H1 (cell line): ENCODE data around the gene UNC13D. TPM values are rescaled to one million over a fixed set of nuclear protein-coding genes. Genes with fewer than 3 reads are reported as not detected.

Source experiments
- CTCF ChIA-PET: fragments of 300-600 bp; sonication (Branson Sonifier 250); formaldehyde crosslinking; loops from one replicate; lab custom pipeline; 2021; ENCODE audit not compliant: partially characterized antibody; lab: Charles Lee
- POLR2A ChIA-PET: fragments of 300-600 bp; sonication (Branson Sonifier 250); formaldehyde crosslinking; loops from one replicate; lab custom pipeline; 2021; ENCODE audit warnings: inconsistent platforms; ENCODE audit not compliant: partially characterized antibody; lab: Charles Lee
- DNase-seq, 2 experiments: peaks; one replicate each; pipeline versions ENCODE4 v3.0.0 to v3.0.0-alpha.2; 2010 to 2022; ENCODE audit warnings: low spot score in 2 of 2, low read depth in 1 of 2, mixed read lengths in 1 of 2
- FAIRE-seq: peaks from 2 replicates; lab custom pipeline; 2011; peaks lifted over from hg19 to GRCh38; lab: Jason Lieb, UNC
- H2AFZ ChIP-seq: 2 replicates; pipeline ENCODE4 v1.8.1; 2012; ENCODE audit warnings: low read length, inconsistent platforms
- H2AK5ac ChIP-seq: 2 replicates; pipeline ENCODE4 v1.6.1; 2013; ENCODE audit warnings: low read depth, low read length
- H2BK120ac ChIP-seq: replicated peaks from 2 replicates; pipeline ENCODE3; 2013; ENCODE audit warnings: low read depth, low read length, inconsistent platforms
- H2BK12ac ChIP-seq: 2 replicates; pipeline ENCODE4 v1.6.1; 2013; ENCODE audit warnings: low read depth, low read length
- H2BK15ac ChIP-seq: 2 replicates; pipeline ENCODE4 v1.6.1; 2013; ENCODE audit warnings: low read length
- H2BK20ac ChIP-seq: 2 replicates; pipeline ENCODE4 v1.6.1; 2013; ENCODE audit warnings: low read length
- H2BK5ac ChIP-seq: 2 replicates; pipeline ENCODE4 v1.6.1; 2013; ENCODE audit warnings: low read depth, low read length
- H3K14ac ChIP-seq: 2 replicates; pipeline ENCODE4 v1.6.1; 2013; ENCODE audit warnings: inconsistent platforms; ENCODE audit not compliant: insufficient read length
- H3K18ac ChIP-seq: 2 replicates; pipeline ENCODE4 v1.6.1; 2013; ENCODE audit warnings: low read length; ENCODE audit errors: extremely low read depth
- H3K23ac ChIP-seq: 2 replicates; pipeline ENCODE4 v1.6.1; 2013; ENCODE audit warnings: inconsistent platforms; ENCODE audit not compliant: insufficient read length
- H3K23me2 ChIP-seq: 2 replicates; pipeline ENCODE4 v1.6.1; 2013; ENCODE audit warnings: low read depth, low read length
- H3K27ac ChIP-seq: 2 replicates; pipeline ENCODE4 v1.6.1; 2011; ENCODE audit warnings: low read depth, low read length, inconsistent platforms
- H3K27me3 ChIP-seq, 4 experiments: replicated peaks in 1 of 4; 1 replicate in 1 of 4; 2 replicates in 3 of 4; pipeline versions ENCODE4 v1.6.1 to v1.8.1; 2011 to 2013; ENCODE audit warnings: low read length in 3 of 4, mild to moderate bottlenecking in 3 of 4, inconsistent platforms in 2 of 4, mixed read lengths in 2 of 4, moderate library complexity in 1 of 4; ENCODE audit not compliant: control insufficient read depth in 3 of 4, insufficient read depth in 3 of 4; ENCODE audit errors: extremely low read depth in 1 of 4
- H3K36me3 ChIP-seq, 4 experiments: 2 replicates each; pipeline versions ENCODE4 v1.6.1 to v1.8.1; 2011 to 2013; ENCODE audit warnings: mild to moderate bottlenecking in 4 of 4, low read length in 3 of 4, moderate library complexity in 2 of 4, control low read depth in 1 of 4, inconsistent platforms in 1 of 4; ENCODE audit not compliant: insufficient read depth in 4 of 4, control insufficient read depth in 2 of 4
- H3K4ac ChIP-seq: replicated peaks from 2 replicates; pipeline ENCODE3; 2013; ENCODE audit warnings: low read length, low read depth, mixed read lengths, inconsistent platforms; ENCODE audit not compliant: insufficient read length
- H3K4me1 ChIP-seq, 4 experiments: replicated peaks in 1 of 4; 1 replicate in 1 of 4; 2 replicates in 3 of 4; pipeline versions ENCODE4 v1.6.1 to v1.8.1; 2011 to 2013; ENCODE audit warnings: low read length in 3 of 4, inconsistent platforms in 2 of 4, mixed read lengths in 1 of 4; ENCODE audit not compliant: insufficient read depth in 4 of 4, control insufficient read depth in 3 of 4
- H3K4me2 ChIP-seq, 2 experiments: 2 replicates each; pipeline versions ENCODE4 v1.6.1 to v1.8.1; 2011 to 2013; ENCODE audit warnings: low read depth in 2 of 2, low read length in 2 of 2, control low read depth in 1 of 2, inconsistent platforms in 1 of 2, mild to moderate bottlenecking in 1 of 2; ENCODE audit not compliant: insufficient read depth in 1 of 2
- H3K4me3 ChIP-seq, 4 experiments: fragments of 200-600, 300-600 bp in 1 of 4; sonication (generic), shearing (Covaris generic), sonication (Bioruptor Twin) in 1 of 4; 2 replicates each; pipeline versions ENCODE4 v1.5.1 to v1.8.1; 2011 to 2016; ENCODE audit warnings: low read length in 4 of 4, low read depth in 3 of 4, control low read depth in 2 of 4, inconsistent platforms in 2 of 4, mild to moderate bottlenecking in 2 of 4, mixed read lengths in 1 of 4, moderate library complexity in 1 of 4; ENCODE audit not compliant: insufficient read depth in 2 of 4; ENCODE audit errors: extremely low read depth in 1 of 4
- H3K56ac ChIP-seq: replicated peaks from 2 replicates; pipeline ENCODE3; 2013; ENCODE audit warnings: low read depth, mild to moderate bottlenecking, mixed read lengths, low read length, inconsistent platforms; ENCODE audit not compliant: insufficient read length
- H3K79me1 ChIP-seq: 2 replicates; pipeline ENCODE4 v1.6.1; 2013; ENCODE audit warnings: low read depth, low read length, control low read depth
- H3K79me2 ChIP-seq, 2 experiments: 2 replicates each; pipeline versions ENCODE4 v1.6.1 to v1.8.1; 2012 to 2013; ENCODE audit warnings: low read length in 2 of 2, mild to moderate bottlenecking in 2 of 2, inconsistent platforms in 1 of 2; ENCODE audit not compliant: insufficient read depth in 2 of 2, control insufficient read depth in 1 of 2
- H3K9ac ChIP-seq, 4 experiments: replicated peaks in 1 of 4; 1 replicate in 1 of 4; 2 replicates in 3 of 4; pipeline versions ENCODE4 v1.6.1 to v1.8.1; 2011 to 2013; ENCODE audit warnings: low read depth in 3 of 4, low read length in 3 of 4, control low read depth in 2 of 4, mild to moderate bottlenecking in 2 of 4, moderate library complexity in 2 of 4, inconsistent platforms in 1 of 4; ENCODE audit errors: extremely low read depth in 1 of 4
- H3K9me3 ChIP-seq, 2 experiments: 2 replicates each; pipeline versions ENCODE4 v1.6.1 to v1.8.1; 2012 to 2013; ENCODE audit warnings: mild to moderate bottlenecking in 2 of 2, moderate library complexity in 2 of 2, control low read depth in 1 of 2, inconsistent platforms in 1 of 2, low read depth in 1 of 2, low read length in 1 of 2, mixed read lengths in 1 of 2; ENCODE audit not compliant: insufficient read depth in 2 of 2
- H4K20me1 ChIP-seq, 2 experiments: replicated peaks in 1 of 2; 2 replicates each; pipeline versions ENCODE3 to v1.8.1; 2011 to 2013; ENCODE audit warnings: inconsistent platforms in 2 of 2, low read length in 2 of 2, mild to moderate bottlenecking in 1 of 2; ENCODE audit not compliant: insufficient read depth in 2 of 2, control insufficient read depth in 1 of 2
- H4K5ac ChIP-seq: 2 replicates; pipeline ENCODE4 v1.6.1; 2013; ENCODE audit warnings: low read length, low read depth, mixed read lengths, inconsistent platforms; ENCODE audit not compliant: insufficient read length
- H4K8ac ChIP-seq: 2 replicates; pipeline ENCODE4 v1.8.0; 2013; ENCODE audit warnings: mild to moderate bottlenecking, moderate library complexity, low read length, inconsistent platforms; ENCODE audit not compliant: insufficient read depth; ENCODE audit errors: extremely low read depth
- H4K91ac ChIP-seq: replicated peaks from 2 replicates; pipeline ENCODE3; 2013; ENCODE audit warnings: low read length, mixed read lengths, inconsistent platforms; ENCODE audit not compliant: insufficient read length
- CEBPB ChIP-seq: IDR thresholded peaks from 2 replicates; pipeline ENCODE4 v1.6.1; 2012; ENCODE audit warnings: low read depth, low read length
- HDAC2 ChIP-seq, 2 experiments: fragments of 300-600 bp in 1 of 2; sonication (generic) in 1 of 2; IDR thresholded peaks; 2 replicates each; pipeline ENCODE4 v1.6.1; 2011 to 2012; ENCODE audit warnings: low read depth in 2 of 2, low read length in 2 of 2, mild to moderate bottlenecking in 2 of 2, moderate library complexity in 2 of 2, borderline replicate concordance in 1 of 2, inconsistent platforms in 1 of 2
- MAX ChIP-seq: IDR thresholded peaks from 2 replicates; pipeline ENCODE4 v1.6.1; 2012; ENCODE audit warnings: inconsistent platforms
- NANOG ChIP-seq: IDR thresholded peaks from 2 replicates; pipeline ENCODE4 v1.6.1; 2011; ENCODE audit warnings: low read length, low read depth, mild to moderate bottlenecking, inconsistent platforms; ENCODE audit not compliant: insufficient read depth, poor library complexity, severe bottlenecking
- POLR2A ChIP-seq, 2 experiments: IDR thresholded peaks; 1 replicate in 1 of 2; 2 replicates in 1 of 2; pipeline ENCODE4 v1.6.1; 2011; ENCODE audit warnings: low read depth in 2 of 2, low read length in 2 of 2, mild to moderate bottlenecking in 2 of 2; ENCODE audit errors: control extremely low read depth in 1 of 2
- RBBP5 ChIP-seq: IDR thresholded peaks from 2 replicates; pipeline ENCODE4 v1.7.1; 2012; ENCODE audit warnings: low read depth, mild to moderate bottlenecking, inconsistent platforms, low read length, moderate library complexity, borderline replicate concordance
- SAP30 ChIP-seq: fragments of 300-600 bp; sonication (generic); IDR thresholded peaks from 2 replicates; pipeline ENCODE4 v1.7.1; 2012; ENCODE audit warnings: low read length, moderate library complexity, mild to moderate bottlenecking, inconsistent platforms; ENCODE audit not compliant: insufficient read depth, insufficient replicate concordance
- SIN3A ChIP-seq, 2 experiments: IDR thresholded peaks in 1 of 2; conservative IDR thresholded peaks in 1 of 2; 2 replicates each; pipeline ENCODE4 v1.6.1; 2011 to 2012; ENCODE audit warnings: low read length in 2 of 2, improper control_type of control experiment in 1 of 2, low read depth in 1 of 2, mild to moderate bottlenecking in 1 of 2
- SP2 ChIP-seq: IDR thresholded peaks from 2 replicates; pipeline ENCODE4 v1.6.1; 2012; ENCODE audit warnings: mild to moderate bottlenecking, low read length, inconsistent platforms
- TBP ChIP-seq: IDR thresholded peaks from 2 replicates; pipeline ENCODE4 v1.6.1; 2011; ENCODE audit warnings: low read depth, low read length, improper control_type of control experiment
- WGBS, 2 experiments: shearing (Covaris generic) in 1 of 2; methylation state at CpG; one replicate each; pipeline versions ENCODE4 v1.1.6 to v1.1.7; 2013 to 2015; ENCODE audit warnings: low lambda C conversion rate in 2 of 2, mixed read lengths in 2 of 2, inconsistent platforms in 1 of 2, low coverage in 1 of 2, missing lambda C conversion rate in 1 of 2; ENCODE audit not compliant: insufficient replicate concordance in 2 of 2, insufficient coverage in 1 of 2, insufficient read length in 1 of 2; ENCODE audit errors: extremely low coverage in 1 of 2, missing lambda C conversion rate in 1 of 2; 5-methylcytosine and 5-hydroxymethylcytosine counted together
- polyA plus RNA-seq, 7 experiments: library from polyadenylated mRNA; depleted of rRNA in 3 of 7; stranded (reverse) in 5 of 7; unstranded in 2 of 7; fragments of >200 nt in 5 of 7; fragments of 200-250 nt in 2 of 7; gene quantifications; 1 replicate in 5 of 7; 2 replicates in 1 of 7; 4 replicates in 1 of 7; pipeline versions ENCODE4 v1.2.1 to v1.2.3, GENCODE V29; 2011 to 2013; ENCODE audit warnings: missing spikeins in 2 of 7, mixed read lengths in 2 of 7
- total RNA-seq: library from RNA; stranded (reverse); fragmentation: NEBNext Ultra II Directional; extraction: Animal tissue kit (Norgen Biotek cat#: 25700); gene quantifications from 2 replicates; pipeline ENCODE4 v1.2.1, GENCODE V29; 2021

The UNC13D gene
- total and polyA plus RNA-seq, 2 of the 8 experiments (the other 6 are each of a cell fraction or from before 2014, with no cell fraction given): 3.6 to 8.4 TPM

- H2BK120ac ChIP-seq: no peak overlapping the region
- H3K79me2 ChIP-seq: no peaks in the 10 kb centered on the region
- H3K14ac ChIP-seq: no peak overlapping the region
- no peak overlapping the region; the same call in 1 of the 2 replicates for H4K8ac ChIP-seq
- H3K18ac ChIP-seq: no peak overlapping the region; the same call in 1 of the 2 replicates
- 85% methylated on average over 9 of the region's 9 CpGs; no CpG with 5 or more reads in 1 of the 2 experiments for WGBS, 2 experiments
- no peak overlapping the region for H3K4ac ChIP-seq
- H2BK15ac ChIP-seq: 0 out of 2 replicates have a peak overlapping the region, but pooled peaks have one; percentile 29
- TF ChIP-seq SAP30: no peak
- TF ChIP-seq CEBPB: no peak
- no peak for TF ChIP-seq SIN3A (conservative IDR thresholded peaks at IDR 0.05 in 1 of 2, IDR thresholded peaks at IDR 0.05 in 1 of 2; ENCODE audit: low read depth in 1 of 2, low read length in 2 of 2)
- no peak for TF ChIP-seq RBBP5
- no peak for TF ChIP-seq POLR2A (IDR thresholded peaks at IDR 0.05; ENCODE audit: control extremely low read depth in 1 of 2, low read depth in 2 of 2, low read length in 2 of 2)
- TF ChIP-seq SP2: no peak
- no peak for TF ChIP-seq MAX
- TF ChIP-seq HDAC2 (IDR thresholded peaks at IDR 0.05; ENCODE audit: borderline replicate concordance in 1 of 2, low read depth in 2 of 2, low read length in 2 of 2): no peak
- no peak for TF ChIP-seq NANOG
- no peak for TF ChIP-seq TBP
- ChIA-PET CTCF (interaction anchor here (0.6 to 21.9 kb wide), 8 partner anchors 11 to 712 kb away, joined by 3 to 563 read pairs (median 4); partner anchors contain the start of genes UNC13D and WBP2), POLR2A (interaction anchor here (0.6 to 7.4 kb wide), 6 partner anchors 8 to 162 kb away, joined by 3 to 36 read pairs (median 4); partner anchors contain the start of gene UNC13D)
- no peaks in the 10 kb centered on the region for H3K9me3 ChIP-seq
- H3K36me3 ChIP-seq: no peaks in the 10 kb centered on the region
- H3K23me2 ChIP-seq: no peaks in the 10 kb centered on the region; the same call in 1 of the 2 replicates
- H2BK5ac ChIP-seq: 0 out of 2 replicates have a peak overlapping the region, but pooled peaks have one; percentile 35
- H3K4me1 ChIP-seq: peaks cover 0 to 17% (median 10%) of the 10 kb centered on the region in 4 experiments; a peak in 6 of 7 replicates
- H3K56ac ChIP-seq: no peak overlapping the region
- H4K20me1 ChIP-seq: no peaks in the 10 kb centered on the region
- no peak overlapping the region for H4K91ac ChIP-seq
- H3K4me2 ChIP-seq: no peak overlapping the region
- H3K23ac ChIP-seq: no peak overlapping the region
- H3K79me1 ChIP-seq: no peaks in the 10 kb centered on the region
- H3K9ac ChIP-seq: no peak overlapping the region
- H2BK12ac ChIP-seq: no peak overlapping the region
- no peak overlapping the region for H3K4me3 ChIP-seq
- H2AFZ ChIP-seq: no peak overlapping the region
- no peak overlapping the region for H2BK20ac ChIP-seq
- no peak overlapping the region for H2AK5ac ChIP-seq
- H4K5ac ChIP-seq: no peak overlapping the region
- DNase-seq (no peak), FAIRE-seq (no peak)
- no peaks in the 10 kb centered on the region for H3K27me3 ChIP-seq
- no peak overlapping the region for H3K27ac ChIP-seq
Measured at GRCh38 chr17:75836605-75837004, 7.6 kb downstream of the UNC13D start.
